Iris pigment epithelial cell (primary cell): ENCODE results near the gene CRYBG3.
"Not testable (repeated sequence)": the region's sequence is repeated elsewhere in the genome, so short reads cannot be mapped to it uniquely, and the experiment has no call there.

ENCODE experiments used
- DNase-seq: peaks from one replicate; pipeline ENCODE4 v3.0.0-alpha.2; 2011; ENCODE audit warnings: low read depth

CRYBG3 gene

GRCh38 chr3:97896547-97896946 lies 74.7 kb downstream of the CRYBG3 start:
- DNase-seq: no peak

- no peak for DNase-seq
These were observed 77.5 kb downstream of the CRYBG3 start for GRCh38 chr3:97899331-97899730.

DNA sequence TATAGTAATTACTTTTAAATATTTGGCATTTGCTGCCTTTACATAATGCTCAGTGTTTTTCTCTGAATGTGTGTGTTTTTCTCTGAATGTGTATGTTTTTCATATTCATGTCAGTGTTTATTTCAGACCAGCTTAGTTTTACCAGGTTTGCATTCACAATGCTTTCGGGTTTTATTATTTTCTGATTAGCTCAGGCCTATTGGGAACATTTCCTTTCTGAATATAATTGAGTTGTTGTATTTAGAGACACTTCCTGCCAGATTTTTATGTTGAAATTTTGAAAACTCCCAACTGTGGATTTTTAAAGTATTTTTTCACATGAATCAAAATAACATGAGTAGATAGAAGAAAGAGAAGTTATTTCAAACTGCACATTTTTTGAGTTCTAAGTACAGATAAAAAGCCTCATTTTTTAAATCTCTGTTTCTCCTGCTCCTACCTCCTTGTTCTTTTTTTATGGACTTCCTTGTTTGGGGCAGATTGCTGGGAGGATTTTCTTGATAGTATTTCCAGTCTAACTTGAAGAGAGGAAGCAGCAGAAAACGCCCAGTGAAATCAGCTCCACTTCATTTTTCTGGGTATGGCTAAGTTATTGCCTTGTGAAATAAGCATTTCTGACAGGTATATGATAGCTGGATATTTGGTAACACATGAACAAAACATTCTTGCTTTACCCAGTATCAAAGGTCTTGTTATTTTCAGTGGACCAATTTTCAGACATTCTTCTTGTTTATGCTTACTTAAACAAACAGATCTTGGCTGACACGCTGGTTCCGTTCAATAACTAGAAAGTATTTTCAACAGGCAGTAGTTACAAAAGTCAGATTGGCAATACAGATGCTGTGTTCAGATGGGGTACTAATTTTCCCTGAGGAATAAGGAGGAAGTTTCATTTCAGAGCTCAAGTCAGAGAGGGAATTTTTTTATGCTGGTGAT lies 79.8 kb downstream of the CRYBG3 start:
- DNase-seq: peak; percentile 17

- not testable (repeated sequence) for DNase-seq
These were observed 88.0 kb downstream of the CRYBG3 start for GRCh38 chr3:97909830-97910229.

DNA sequence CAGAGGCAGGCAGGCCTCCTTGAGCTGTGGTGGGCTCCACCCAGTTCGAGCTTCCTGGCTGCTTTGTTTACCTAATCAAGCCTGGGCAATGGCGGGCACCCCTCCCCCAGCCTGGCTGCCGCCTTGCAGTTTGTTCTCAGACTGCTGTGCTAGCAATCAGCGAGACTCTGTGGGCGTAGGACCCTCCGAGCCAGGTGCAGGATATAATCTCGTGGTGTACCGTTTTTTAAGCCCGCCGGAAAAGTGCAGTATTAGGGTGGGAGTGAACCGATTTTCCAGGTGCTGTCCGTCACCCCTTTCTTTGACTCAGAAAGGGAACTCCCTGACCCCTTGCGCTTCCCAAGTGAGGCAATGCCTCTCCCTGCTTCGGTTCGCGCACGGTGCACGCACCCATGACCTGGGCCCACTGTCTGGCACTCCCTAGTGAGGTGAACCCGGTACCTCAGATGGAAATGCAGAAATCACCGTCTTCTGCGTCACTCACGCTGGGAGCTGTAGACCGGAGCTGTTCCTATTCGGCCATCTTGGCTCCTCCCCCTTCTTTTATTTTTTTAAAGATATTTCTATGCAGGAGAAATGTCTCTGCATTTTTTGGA lies 88.5 kb downstream of the CRYBG3 start:
- not testable (repeated sequence) for DNase-seq

- DNase-seq: peak; percentile 9
These were observed 89.1 kb downstream of the CRYBG3 start for GRCh38 chr3:97910931-97911351.

DNA sequence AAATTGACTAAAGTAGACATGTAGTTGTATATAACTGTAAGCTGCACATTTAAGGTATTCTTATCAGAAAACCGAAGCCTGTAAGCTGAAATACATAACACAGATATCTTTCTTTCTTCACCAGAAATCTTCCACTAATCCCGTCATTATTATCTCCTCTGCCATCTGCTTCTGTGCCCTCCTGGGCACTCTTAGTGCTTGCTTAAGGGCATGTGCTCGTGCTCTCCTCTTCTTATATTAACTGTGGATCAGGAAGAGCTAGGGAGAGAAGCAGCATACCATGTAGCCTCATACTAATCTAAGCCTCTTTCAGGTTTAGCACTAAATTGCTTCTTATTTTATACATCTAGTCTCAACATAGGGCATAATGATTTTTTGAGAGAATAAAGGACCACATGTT lies 89.6 kb downstream of the CRYBG3 start:
- no peak for DNase-seq

- peak; percentile 49 for DNase-seq
These were observed 92.6 kb downstream of the CRYBG3 start for GRCh38 chr3:97914388-97914787.

GRCh38 chr3:97916576-97916975 lies 94.8 kb downstream of the CRYBG3 start:
- no peak for DNase-seq

DNA sequence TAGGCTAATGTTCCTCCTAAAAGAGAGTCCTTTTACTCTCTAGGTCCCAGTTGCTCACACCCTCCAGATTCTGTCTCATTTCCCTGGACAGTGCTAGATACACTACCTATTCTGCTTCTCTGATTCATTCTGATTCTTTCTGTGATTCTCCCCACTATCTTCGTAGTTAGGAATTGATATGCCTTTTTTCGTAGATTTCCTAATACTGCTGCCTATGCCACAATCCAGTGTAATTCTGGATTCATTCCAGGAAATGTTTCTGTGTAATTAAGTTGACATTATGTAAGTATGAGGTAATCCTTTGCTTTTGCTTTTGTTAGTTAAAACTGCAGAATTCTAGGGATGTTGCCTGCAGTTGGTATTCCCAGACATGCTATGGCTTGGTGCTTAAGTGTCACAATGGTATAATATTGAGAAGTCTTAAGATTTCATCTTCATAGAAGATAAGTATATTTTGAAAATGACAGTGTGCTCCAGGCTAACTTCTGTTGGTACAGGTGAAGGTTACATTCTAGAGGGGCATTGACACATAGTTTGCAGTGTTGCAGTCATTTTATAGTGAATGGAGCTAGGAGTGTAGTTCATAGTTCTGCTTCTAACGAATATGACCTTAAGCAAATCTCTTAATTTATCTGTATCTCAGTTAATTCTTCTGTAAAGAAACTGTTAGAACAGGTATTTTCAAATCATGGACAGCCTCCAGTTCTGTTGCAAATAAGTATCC lies 96.2 kb downstream of the CRYBG3 start:
- DNase-seq: peak; percentile 66

GRCh38 chr3:97927704-97928103 lies 105.9 kb downstream of the CRYBG3 start:
- DNase-seq: peak; percentile 65

GRCh38 chr3:97928986-97929385 lies 107.2 kb downstream of the CRYBG3 start:
- DNase-seq: no peak

GRCh38 chr3:97930018-97930417 lies 108.2 kb downstream of the CRYBG3 start:
- no peak for DNase-seq

DNA sequence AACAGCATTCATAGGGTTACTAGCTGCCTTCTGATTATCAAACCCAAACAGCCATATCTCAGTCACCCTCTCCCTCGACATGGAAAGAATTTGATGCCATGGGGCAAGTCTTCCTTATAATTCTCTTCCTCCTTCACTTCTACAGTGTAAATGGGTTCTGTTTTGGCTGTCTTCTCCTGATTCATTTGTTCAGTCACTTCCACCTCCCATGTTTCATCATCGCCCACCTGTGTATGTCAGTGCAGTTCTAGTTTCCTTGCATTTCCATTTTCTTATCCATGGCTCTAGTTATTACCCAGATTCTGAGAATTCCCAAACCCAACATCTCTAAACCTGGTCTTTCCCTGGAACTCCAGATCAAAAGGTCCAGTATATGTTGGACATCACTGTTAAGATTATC lies 109.4 kb downstream of the CRYBG3 start:
- DNase-seq: no peak

GRCh38 chr3:97932387-97932801 lies 110.6 kb downstream of the CRYBG3 start:
- no peak for DNase-seq

GRCh38 chr3:97934980-97935695 lies 113.3 kb downstream of the CRYBG3 start:
- no peak for DNase-seq

DNA sequence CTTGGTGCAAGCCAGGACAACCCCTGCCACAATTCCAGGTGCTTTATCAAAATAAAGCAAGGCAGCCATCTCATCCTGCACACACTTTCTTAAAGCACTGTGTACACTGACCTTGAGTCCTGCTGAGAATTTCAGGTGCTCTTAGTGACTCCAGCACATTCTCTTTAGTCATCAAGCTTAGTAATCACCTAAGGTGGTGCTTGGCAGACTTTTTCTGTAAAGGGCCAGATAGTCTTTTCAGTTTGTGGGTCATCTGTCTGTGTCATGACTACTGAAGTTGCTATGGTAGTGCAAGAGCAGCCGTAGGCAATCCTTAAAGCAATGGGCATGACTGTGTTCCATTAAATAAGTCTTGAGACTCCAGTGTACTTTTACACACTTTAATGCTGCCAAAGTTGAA lies 114.0 kb downstream of the CRYBG3 start:
- no peak for DNase-seq

DNA sequence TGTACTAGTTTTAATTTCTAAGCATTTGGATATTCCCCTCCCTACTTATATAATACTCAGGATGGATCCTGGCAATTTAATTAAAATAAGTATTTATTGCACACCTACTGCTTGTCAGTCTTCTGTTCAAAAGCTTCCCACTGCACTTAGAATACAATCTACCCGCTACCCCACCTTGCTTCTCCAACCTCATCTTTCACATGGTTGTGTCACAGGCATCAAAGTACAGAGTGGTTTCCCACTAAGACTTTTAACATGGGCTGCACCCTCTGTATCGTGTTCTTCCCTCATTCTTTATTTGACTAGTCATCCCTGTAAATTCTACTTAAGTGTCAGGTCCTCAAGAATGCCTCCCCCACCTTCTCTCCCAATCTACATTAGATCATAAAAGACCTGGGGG lies 115.4 kb downstream of the CRYBG3 start:
- DNase-seq: no peak

DNA sequence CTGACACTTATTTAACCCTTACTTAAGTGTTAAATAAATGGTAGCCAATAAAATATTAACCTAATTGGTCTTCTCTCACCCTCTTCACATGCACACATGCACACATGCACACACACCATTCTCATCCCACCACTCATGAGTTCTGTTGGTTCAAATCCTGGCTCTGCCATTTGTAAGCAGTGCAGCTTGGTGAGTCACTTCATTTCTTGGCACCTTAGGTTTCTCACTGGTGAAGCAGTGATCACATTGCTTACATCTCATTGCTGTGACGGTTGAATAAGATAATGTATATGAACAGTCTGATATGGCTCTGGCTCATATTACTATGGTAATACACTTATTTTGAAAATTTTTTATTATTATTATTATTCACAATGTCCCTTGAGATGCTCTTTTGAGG lies 116.6 kb downstream of the CRYBG3 start:
- no peak for DNase-seq

GRCh38 chr3:97939401-97939800 lies 117.6 kb downstream of the CRYBG3 start:
- no peak for DNase-seq

DNA sequence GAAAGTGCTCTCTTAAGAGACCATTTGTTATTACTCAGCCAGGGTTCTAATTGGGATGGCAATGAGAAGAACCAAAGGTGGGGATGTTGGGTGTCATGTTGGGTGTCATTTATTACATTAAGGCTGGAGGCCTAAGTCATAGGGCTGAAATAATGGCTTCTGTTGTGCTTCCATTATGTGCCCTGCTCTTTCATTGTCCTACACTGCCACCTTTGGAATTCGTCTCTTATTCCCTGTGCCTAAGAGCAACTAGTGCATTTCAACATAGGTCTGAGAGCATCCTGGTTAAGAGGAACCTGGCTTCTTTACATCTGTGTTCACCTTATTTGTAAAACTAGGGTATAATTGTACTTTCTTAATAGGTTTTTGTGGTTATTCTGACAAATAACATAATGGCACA lies 118.2 kb downstream of the CRYBG3 start:
- DNase-seq: no peak
